ENCODE measurements around the gene DAAM2.

DNA sequence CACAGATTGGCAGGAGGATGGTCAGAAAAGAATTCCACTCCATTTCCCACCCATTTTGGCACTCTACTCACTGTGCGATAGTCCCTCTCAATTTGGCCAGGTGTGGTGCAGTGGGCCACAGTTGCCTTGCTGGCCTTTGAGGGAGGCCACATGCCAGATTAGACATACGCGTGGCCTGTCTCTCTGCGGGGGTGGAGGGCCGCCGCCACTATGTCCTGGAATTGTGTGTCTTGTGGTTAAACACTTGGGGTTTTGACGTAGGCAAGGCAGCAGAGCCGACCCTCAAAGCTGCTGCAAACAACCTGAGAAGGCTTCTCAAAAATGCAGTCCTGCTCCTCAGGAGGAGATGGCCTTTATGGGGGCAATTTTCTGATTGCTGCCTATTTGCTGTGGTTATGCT, 4.9 kb upstream of the DAAM2 start:
- TF ChIP-seq POLR2A (IDR thresholded peaks at IDR 0.05; ENCODE audit: low read depth, low read length) (no peak), POLR2AphosphoS5 (IDR thresholded peaks at IDR 0.05; ENCODE audit: low read depth, low read length) (no peak), POU2F2 (IDR thresholded peaks at IDR 0.05; ENCODE audit: low read depth, low read length) (no peak), TAF1 (IDR thresholded peaks at IDR 0.05; ENCODE audit: low read depth, low read length) (no peak), SPI1 (IDR thresholded peaks at IDR 0.05; ENCODE audit: low read depth, low read length) (no peak), PAX5 (IDR thresholded peaks at IDR 0.05; ENCODE audit: insufficient read depth, low read length, severe bottlenecking) (no peak)

Measured in GM12891 (cell line).